Fibroblast of the conjunctiva (primary cell): ENCODE data around the gene APH1A.
"Not testable (repeated sequence)": the region's sequence is repeated elsewhere in the genome, so short reads cannot be mapped to it uniquely, and the experiment has no call there.

Source experiments
- DNase-seq: peaks from one replicate; pipeline ENCODE4 v3.0.0-alpha.2; 2010; ENCODE audit warnings: low read depth

APH1A gene

GRCh38 chr1:150233359-150234308, 35.2 kb downstream of the APH1A start:
- DNase-seq: no peak

GRCh38 chr1:150232921-150233320, 35.9 kb downstream of the APH1A start:
- not testable (repeated sequence) for DNase-seq

GRCh38 chr1:150228246-150228645, 40.6 kb downstream of the APH1A start:
- DNase-seq: not testable (repeated sequence)

- DNase-seq: no peak
These were observed 41.6 kb downstream of the APH1A start for GRCh38 chr1:150227228-150227627.

- DNase-seq: no peak
These were observed 42.3 kb downstream of the APH1A start for GRCh38 chr1:150226486-150226885.

GRCh38 chr1:150225546-150225945, 43.3 kb downstream of the APH1A start:
- no peak for DNase-seq

GRCh38 chr1:150224983-150225382, 43.8 kb downstream of the APH1A start:
- DNase-seq: no peak

- peak; percentile 20 for DNase-seq
These were observed 47.3 kb downstream of the APH1A start for GRCh38 chr1:150221552-150221951.

- DNase-seq: not testable (repeated sequence)
These were observed 53.0 kb downstream of the APH1A start for GRCh38 chr1:150215855-150216254.
